ENCODE measurements around the gene TMEM89. TPM values are rescaled to one million over a fixed set of nuclear protein-coding genes. Genes with fewer than 3 reads are reported as not detected.

TMEM89 gene
- total RNA-seq, 1 donor from 2014 or later = not detected

DNA sequence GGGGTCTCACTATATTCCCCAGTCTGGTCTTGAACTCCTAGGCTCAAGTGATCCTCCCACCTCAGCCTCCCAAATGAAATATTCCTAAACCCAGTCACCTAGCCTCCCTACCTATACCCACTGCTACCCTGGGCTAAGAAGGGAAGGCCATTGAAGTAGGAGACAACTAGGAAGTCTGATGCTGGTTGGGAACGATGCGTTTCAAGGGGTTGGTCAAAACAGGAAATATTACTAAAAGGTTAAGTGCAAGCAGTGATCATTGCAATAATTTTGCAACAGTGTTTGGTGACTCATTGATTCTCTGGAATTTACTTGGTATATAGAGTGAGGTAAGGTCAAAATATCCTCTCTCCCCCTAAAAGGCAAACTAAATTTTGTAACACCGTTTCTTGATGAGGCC, 7.5 kb downstream of the TMEM89 start:
- H3K4me3 Mint-ChIP-seq = no peak overlapping the region
- H3K27ac Mint-ChIP-seq = no peak overlapping the region
- Histone ChIP-seq H3K27me3 (no peaks in the 10 kb centered on the region), H3K9me3 (ENCODE audit: low read depth) (no peaks in the 10 kb centered on the region), H4K20me1 (ENCODE audit: low read depth) (no peaks in the 10 kb centered on the region), H3K4me3 (no peak overlapping the region), H3K4me2 (no peak overlapping the region), H3K36me3 (no peaks in the 10 kb centered on the region), H3K79me2 (ENCODE audit: low read depth) (peaks cover 19% of the 10 kb centered on the region), H3K4me1 (peaks cover 4% of the 10 kb centered on the region), H3K27ac (no peak overlapping the region), H3F3A (ENCODE audit: low read depth) (peaks cover 16% of the 10 kb centered on the region), H3K9ac (no peak overlapping the region), H2AFZ (replicated peaks) (no peak overlapping the region)
- peaks cover 3% of the 10 kb centered on the region for H3K4me1 Mint-ChIP-seq
- H3K36me3 Mint-ChIP-seq = peaks cover 21% of the 10 kb centered on the region
- no peak for TF ChIP-seq EZH2phosphoT487 (IDR thresholded peaks at IDR 0.05)
- TF ChIP-seq EZH2 (IDR thresholded peaks at IDR 0.05) = no peak
- TF ChIP-seq, protein P1, sequence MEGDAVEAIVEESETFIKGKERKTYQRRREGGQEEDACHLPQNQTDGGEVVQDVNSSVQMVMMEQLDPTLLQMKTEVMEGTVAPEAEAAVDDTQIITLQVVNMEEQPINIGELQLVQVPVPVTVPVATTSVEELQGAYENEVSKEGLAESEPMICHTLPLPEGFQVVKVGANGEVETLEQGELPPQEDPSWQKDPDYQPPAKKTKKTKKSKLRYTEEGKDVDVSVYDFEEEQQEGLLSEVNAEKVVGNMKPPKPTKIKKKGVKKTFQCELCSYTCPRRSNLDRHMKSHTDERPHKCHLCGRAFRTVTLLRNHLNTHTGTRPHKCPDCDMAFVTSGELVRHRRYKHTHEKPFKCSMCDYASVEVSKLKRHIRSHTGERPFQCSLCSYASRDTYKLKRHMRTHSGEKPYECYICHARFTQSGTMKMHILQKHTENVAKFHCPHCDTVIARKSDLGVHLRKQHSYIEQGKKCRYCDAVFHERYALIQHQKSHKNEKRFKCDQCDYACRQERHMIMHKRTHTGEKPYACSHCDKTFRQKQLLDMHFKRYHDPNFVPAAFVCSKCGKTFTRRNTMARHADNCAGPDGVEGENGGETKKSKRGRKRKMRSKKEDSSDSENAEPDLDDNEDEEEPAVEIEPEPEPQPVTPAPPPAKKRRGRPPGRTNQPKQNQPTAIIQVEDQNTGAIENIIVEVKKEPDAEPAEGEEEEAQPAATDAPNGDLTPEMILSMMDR (IDR thresholded peaks at IDR 0.05) = no peak
- peaks cover 7% of the 10 kb centered on the region for H3K27me3 Mint-ChIP-seq (ENCODE audit: insufficient read depth, low read depth)
- no peak for DNase-seq (ENCODE audit: low spot score)
- peaks cover 9% of the 10 kb centered on the region for H3K9me3 Mint-ChIP-seq

DNA sequence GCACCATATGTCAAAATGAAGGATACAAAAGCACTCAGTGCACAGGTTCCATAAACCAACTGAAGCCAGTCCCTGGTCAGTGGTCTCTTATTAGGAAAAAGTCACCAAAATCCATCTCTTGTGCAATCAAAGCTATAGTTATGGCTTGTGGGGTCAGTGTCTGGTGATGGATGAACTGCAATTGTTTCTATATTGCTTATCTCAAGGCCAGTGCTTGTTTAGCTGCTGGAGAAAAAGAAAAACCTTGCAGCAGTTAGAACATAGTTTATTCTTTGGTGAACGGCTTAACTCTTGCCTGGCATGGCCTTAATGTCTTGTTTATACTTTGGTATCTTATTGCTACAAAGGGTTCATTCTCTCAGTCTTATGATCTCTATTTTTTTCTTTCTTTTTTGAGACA, 9.3 kb downstream of the TMEM89 start:
- Histone ChIP-seq H4K20me1 (ENCODE audit: low read depth) (peaks cover 8% of the 10 kb centered on the region), H3K9ac (no peak overlapping the region), H3K4me2 (no peak overlapping the region), H3K27ac (no peak overlapping the region), H3K79me2 (ENCODE audit: low read depth) (peaks cover 36% of the 10 kb centered on the region), H3K4me3 (no peak overlapping the region), H3K4me1 (peaks cover 13% of the 10 kb centered on the region), H3K36me3 (no peaks in the 10 kb centered on the region), H3F3A (ENCODE audit: low read depth) (peaks cover 22% of the 10 kb centered on the region), H3K9me3 (ENCODE audit: low read depth) (no peaks in the 10 kb centered on the region), H3K27me3 (no peaks in the 10 kb centered on the region), H2AFZ (replicated peaks) (no peak overlapping the region)
- TF ChIP-seq EZH2 (IDR thresholded peaks at IDR 0.05) = no peak
- TF ChIP-seq, protein P1 (IDR thresholded peaks at IDR 0.05) = no peak
- TF ChIP-seq EZH2phosphoT487 (IDR thresholded peaks at IDR 0.05) = no peak
- peaks cover 12% of the 10 kb centered on the region for H3K4me1 Mint-ChIP-seq
- no peak overlapping the region for H3K4me3 Mint-ChIP-seq
- peaks cover 15% of the 10 kb centered on the region for H3K36me3 Mint-ChIP-seq
- no peak overlapping the region for H3K27ac Mint-ChIP-seq
- DNase-seq (ENCODE audit: low spot score) = no peak
- H3K27me3 Mint-ChIP-seq (ENCODE audit: insufficient read depth, low read depth) = peaks cover 7% of the 10 kb centered on the region
- H3K9me3 Mint-ChIP-seq = peaks cover 5% of the 10 kb centered on the region

DNA sequence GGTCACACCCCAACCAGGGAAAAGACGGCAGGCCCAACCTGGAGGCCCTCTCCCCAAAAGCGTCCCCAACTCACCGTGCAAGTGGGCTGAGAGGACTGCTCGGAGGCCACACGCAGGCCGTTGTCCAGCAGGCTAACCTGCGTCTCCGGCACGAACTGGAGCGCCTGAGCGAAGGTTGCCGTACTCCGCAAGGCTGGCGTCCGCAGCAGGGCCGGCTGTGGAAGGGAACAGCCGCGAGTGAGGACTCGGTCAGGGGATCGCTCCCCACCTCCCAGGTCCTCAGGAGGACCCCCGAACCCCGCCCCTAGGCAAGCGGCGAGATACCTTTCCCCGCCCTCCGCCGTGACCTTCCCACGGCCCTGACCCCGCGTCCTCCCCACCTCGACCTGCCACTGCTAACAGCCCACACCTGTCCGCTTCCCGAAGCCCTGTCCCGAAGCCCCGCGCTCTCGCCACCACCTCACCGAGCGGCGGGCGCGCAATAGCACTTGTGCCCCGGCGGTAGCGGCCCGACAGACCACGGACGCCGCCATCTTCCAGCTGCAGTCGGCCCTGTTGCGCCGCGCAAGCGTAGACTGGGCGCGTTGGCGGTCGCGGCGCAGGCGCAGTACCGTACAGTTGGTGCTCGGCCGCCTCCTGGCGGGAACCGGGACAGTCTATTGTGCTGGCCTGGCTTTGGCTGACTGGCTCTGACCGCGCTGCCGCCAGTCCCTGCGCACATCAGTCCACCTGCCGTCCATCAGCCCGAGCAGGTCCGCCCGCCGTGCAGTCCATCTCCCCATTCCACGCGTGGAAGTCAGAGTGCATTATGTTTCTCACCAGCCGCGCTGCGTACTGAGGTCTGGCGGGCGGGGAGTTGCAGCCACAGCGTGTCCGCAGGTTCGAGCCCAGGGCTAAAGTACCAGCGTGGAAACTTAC, 12.2 kb downstream of the TMEM89 start, which contains the start of gene UQCRC1:
Gene UQCRC1, minus strand, starts transcription at position 559 of the 918 bp plus-strand sequence. Its CDS starts 26 bp downstream, at position 533.
- Histone ChIP-seq H2AFZ (replicated peaks) (peak within 1 kb of the TSS; percentile 88), H3F3A (ENCODE audit: low read depth) (peaks cover 22% of the 10 kb centered on the region), H3K4me3 (peak within 1 kb of the TSS; percentile 86), H3K4me2 (peak within 1 kb of the TSS; percentile 99), H3K79me2 (ENCODE audit: low read depth) (peaks cover 53% of the 10 kb centered on the region), H3K36me3 (no peaks in the 10 kb centered on the region), H3K9ac (peak within 1 kb of the TSS; percentile 79), H3K9me3 (ENCODE audit: low read depth) (no peaks in the 10 kb centered on the region), H3K27me3 (no peaks in the 10 kb centered on the region), H3K27ac (no peak within 1 kb of the TSS), H4K20me1 (ENCODE audit: low read depth) (peaks cover 14% of the 10 kb centered on the region), H3K4me1 (peaks cover 13% of the 10 kb centered on the region)
- H3K27ac Mint-ChIP-seq = peak within 1 kb of the TSS; percentile 93
- H3K4me1 Mint-ChIP-seq = peaks cover 12% of the 10 kb centered on the region
- DNase-seq (ENCODE audit: low spot score) = peak; percentile 98
- peak within 1 kb of the TSS; percentile 98 for H3K4me3 Mint-ChIP-seq
- TF ChIP-seq EZH2 (IDR thresholded peaks at IDR 0.05) = no peak
- TF ChIP-seq, protein P1 (IDR thresholded peaks at IDR 0.05) = peak; percentile 56
- no peak for TF ChIP-seq EZH2phosphoT487 (IDR thresholded peaks at IDR 0.05)
- H3K9me3 Mint-ChIP-seq = no peaks in the 10 kb centered on the region
- H3K27me3 Mint-ChIP-seq (ENCODE audit: insufficient read depth, low read depth) = peaks cover 6% of the 10 kb centered on the region
- H3K36me3 Mint-ChIP-seq = peaks cover 21% of the 10 kb centered on the region
